ENCODE results near the gene IL1RN.

The IL1RN gene

DNA sequence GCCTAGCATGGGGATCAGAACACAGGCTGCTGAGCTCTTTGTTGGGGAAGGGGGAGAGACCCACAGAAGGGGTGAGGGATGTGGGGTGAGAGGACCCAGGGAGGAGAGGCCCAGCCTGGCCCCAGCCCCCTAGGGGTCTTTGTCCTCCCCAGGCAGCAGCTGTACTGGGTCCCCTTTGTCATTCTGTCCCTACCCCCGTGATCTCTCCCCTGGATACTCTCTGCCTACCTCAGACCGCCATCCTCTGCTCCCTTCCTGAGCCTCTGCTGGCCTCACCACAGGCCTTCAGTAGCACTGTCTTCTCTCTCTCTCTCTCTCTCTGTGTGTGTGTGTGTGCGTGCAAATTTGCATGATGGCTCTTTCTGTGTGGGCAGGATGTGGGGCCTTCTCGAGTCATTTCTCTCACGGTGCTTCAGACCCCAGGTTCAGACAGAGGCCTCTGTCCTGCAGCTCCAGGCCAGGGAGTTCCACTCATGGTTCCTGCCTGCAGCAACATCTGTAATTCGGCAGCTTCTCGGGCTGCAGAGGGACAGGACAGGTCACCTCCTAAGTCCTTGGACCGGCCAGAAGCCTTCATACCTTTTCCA lies 47.7 kb downstream of the IL1RN start:
- DNase-seq (ENCODE audit: low read depth): no peak

DNA sequence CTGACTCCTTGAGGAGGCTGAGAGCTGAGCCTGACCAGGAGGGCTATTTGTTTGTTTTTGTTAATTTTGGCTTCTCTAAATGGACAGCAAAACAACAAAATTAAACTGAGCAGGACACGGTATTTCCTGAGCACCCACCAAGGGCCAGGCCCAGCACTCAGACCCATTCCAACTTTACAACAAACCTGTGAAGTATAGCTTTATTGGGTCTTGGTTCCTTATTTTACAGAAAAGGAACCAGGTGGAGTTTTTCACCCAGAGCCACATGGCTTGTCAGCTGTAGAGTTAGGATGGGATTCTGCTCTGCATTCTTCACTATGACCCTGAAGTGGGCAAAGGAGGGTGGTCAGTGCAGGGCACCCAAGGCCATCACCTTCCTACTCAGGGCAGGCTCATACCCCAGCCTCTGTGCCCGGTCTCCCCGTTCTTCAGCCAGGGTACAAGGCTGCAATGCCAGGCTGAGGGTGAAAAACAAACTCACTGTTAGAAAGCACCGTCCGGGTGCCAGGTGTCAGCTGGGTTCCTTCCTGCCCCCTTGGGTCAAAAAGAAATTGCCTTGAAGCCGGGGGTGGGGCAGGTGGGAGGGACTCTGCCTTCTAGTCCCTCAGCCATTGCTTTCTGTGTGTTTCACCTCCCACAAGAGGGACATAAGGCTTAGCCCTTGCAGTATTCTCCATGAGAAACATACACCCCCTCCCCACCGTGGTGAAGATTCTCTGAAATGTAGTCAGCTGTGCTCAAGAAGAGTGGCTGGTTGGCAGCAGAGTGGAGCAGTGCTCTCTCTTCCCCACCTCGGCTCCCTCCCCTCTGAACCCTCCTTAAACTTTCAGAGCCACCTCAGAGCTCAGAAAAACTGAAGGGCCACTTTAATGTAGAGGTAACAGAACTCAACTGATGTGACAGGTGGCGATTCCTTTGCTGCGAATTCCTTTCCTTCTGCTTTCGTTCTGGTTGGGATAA lies 48.6 kb downstream of the IL1RN start:
- no peak for DNase-seq (ENCODE audit: low read depth)

DNA sequence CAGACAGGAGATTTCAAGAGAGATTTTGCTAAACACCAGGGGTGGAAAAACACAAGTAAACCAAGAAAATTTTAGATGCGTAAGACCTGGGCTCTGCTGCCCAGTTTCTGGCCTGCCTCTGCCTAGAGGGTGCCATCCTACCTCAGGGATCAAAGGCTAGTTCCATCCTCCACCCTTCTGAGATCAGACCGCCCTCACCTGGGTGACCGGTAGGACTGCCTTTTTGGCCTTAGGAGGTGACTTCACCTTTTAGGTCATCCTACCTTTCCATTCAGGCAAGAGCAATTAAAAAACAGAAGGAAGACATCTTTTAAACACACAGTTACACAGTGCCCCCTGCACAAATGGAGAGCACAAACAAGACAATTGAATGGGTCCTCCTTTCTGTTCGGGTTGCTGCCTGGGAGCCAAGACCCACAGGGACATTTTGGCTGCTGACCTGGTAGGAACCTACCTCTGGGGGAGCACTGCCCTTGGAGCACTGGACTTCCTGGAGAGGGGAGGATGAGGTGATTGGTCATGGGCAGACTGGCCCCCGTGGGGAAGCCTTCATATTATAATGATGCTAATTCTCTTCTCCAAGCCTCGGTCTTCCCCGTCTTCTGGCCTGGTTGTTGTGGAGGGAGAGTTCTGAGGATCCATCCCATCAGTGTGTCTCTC lies 49.4 kb downstream of the IL1RN start:
- DNase-seq (ENCODE audit: low read depth): no peak

DNA sequence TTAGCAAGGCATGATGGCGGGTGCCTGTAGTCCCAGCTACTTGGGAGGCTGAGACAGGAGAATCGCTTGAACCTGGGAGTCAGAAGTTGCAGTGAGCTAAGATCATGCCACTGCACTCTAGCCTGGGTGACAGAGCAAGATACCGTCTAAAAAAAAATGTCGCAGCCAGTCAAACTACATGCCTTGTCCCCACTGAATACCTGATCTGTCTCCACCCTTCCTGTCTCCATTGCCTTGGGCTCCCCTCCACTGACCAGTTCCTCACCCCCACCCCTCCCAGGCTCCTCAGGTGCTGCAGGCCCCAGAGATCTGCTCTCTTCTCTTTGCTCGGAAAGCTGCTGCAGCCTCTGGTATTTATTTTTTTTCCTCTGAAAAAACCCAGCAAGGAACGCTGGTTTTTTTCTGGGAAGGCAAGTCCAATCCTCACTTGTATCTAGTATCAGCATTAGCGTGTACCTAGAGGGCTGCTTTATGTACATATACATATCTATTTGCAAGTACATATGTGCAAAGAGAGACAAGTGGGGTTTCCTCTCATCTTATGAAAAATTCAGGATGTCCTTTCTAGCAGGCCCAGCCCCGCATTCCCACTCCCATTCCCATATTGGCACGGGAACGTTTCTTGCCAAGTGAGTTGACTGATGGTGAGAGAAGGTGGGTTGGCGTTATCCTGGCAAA lies 50.8 kb downstream of the IL1RN start:
- DNase-seq (ENCODE audit: low read depth): no peak

DNA sequence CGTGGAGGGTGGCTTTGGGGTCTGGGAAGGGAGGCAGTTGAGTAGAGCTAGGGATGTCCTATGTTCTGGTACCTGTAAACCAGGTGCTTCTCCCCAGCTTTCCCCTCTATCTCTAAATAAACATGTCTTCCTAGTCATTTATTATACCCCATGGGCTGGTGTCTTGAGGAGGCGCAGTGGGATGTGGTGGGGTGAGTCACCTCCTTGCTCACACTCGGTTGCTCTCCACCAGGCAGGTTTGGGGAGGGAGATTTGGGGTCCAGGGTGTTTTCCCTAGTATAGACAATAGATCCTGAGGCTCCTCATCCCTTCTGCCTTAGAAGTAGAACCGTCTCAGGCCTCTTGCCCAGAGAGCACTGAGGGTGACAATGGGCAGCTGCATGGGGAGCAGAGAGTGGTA lies 51.5 kb downstream of the IL1RN start:
- DNase-seq (ENCODE audit: low read depth): no peak

DNA sequence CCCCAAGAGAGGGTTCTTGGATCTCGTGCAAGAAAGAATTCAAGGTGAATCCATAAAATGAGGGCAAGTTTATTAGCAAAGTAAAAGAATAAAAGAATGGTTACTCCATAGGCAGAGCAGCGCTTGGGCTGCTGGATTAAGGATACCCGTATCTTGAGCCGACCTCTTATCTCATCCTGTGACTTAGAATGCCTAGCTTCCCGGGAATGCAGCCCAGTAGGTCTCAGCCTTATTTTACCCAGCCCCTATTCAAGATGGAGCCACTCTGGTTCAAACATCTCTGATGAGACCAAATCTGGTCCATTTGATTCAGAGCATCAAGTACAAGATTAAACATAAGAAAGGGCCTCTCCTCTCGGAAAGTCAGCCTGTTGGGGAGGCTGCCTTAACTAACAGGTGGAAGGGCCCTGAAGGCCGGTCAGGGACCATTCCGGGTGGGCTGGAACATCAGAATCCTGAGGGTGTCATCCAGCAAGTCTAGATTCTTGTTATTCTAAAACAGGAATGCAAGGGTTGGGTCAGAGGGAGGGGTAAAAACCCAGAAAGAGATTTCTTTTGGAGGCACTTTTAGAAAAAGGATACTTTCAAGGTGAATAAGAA lies 52.1 kb downstream of the IL1RN start:
- DNase-seq (ENCODE audit: low read depth): no peak

DNA sequence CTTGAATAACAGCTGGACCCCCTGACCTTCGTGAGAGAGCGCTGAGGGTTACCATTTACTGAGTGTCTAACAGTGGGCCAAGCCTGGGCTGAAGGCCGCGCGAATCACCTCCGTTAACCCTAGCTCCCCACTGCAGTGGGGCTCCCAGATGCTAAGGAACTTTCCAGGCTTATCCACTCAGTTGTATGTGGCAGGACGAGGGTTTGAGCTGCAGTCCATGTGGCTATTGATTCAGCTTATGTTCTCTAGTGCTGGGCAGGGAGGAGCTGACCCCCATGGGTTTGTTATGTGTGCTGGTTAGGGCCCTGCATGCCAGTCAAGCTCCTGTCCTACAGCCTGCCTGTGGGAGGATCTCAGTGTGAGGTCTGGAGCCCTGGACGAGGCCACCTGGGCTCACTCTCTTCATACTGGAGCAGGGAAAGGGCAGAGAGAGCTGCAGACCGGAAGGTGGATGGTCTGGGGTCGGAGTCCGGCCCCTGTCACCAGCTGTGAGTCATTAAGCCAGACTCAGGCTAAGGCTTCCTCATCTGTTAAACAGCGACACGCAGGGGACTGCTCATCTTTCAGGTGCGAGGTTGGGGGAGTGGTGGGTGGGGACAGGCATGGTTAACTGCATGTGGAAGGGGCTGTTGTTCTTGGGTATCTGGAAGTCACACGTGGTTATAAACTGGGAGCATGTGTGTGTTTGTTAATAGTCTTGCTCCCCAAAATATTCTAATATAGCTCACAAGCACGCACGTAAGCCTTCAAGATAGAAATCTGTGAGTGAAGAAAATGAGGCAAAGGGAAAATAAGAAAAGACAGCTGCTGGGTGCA lies 52.9 kb downstream of the IL1RN start:
- no peak for DNase-seq (ENCODE audit: low read depth)

DNA sequence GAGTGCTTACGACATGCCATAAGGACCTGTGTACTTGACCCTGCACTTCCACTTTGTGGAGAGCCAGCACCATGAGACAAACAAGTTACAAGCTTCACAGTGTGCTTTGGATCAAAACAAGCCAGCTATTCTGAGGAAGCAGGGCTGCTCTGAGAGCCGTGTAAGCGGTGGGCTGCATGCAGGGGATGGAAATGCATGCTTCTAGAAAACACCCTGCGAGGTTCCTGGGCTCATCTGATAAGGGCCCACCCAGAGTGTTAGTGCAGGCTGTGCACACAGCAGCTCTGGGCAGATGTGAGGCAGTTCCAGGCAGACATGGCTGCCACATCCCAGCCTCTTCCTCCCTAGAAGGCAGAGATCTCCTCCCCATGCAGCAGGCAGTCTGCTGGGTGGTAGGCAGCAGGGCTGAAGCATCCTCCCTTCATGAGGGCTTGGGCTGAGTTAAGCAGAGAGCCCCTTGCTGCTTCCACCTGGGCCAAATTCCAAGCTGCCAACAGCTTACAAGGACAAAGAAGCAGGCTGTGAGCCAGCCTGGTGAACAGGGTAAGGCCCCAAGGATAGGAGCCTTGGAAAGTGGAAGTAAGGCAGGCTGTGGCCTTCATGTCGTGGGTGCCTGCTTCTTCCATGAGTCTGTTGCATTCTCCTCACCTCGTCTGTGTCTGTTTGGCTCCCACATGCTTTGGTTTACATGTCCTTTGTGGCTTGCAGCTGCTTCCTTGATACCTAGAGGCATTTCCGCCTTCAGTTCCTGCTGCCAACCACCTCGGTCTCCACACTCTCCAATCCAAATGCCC lies 54.1 kb downstream of the IL1RN start:
- DNase-seq (ENCODE audit: low read depth): no peak

DNA sequence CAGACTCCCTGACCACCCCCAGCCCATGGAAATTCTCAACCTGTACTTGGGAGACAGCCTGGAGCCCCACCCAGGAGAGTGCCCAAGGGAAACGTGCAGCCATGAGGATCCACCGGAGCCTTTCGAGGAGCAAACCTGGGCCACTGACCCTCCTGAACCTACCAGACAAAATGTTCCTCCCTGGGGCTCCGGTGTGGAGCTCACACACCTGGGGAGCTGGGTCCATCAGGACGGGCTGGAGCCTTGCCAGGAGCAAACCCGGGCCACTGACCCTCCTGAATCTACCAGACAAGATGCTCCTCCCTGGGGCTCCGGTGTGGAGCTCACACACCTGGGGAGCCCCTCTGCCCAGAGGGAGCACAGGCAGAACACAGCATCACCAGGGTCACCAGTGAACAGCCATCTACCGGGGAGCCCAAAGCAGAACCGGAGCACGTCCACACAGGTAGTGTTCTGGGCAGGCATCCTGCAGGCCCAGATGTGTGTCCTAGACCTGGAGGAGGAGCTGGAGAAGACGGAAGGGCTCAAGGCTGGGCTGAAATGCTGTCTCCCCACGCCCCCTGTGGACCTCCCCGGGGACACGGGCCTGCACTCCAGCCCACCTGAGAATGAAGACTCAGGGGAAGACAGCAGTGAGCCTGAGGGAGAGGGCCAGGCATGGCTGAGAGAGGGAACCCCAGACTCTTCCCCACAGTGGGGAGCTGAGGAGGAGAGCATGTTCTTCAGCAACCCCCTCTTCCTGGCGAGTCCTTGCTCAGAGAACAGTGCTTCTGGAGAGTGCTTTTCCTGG lies 55.3 kb downstream of the IL1RN start:
- no peak for DNase-seq (ENCODE audit: low read depth)

DNA sequence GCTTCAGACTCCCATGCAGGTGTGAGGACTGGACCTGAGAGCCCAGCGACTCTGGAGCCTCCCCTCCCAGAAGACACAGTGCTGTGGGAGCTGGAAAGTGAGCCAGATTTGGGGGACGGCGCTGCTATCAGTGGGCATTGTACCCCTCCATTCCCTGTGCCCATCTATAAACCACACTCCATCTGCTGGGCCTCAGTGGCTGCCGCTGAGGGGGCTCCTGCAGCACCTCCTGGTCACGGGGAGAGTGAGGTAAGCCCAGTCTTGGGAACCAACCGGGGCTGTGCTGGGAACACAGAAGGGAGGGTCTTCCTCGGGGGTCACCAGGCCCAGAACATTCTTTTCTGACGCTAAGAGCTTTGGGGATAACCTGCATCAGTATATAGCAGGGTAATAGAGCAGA lies 55.9 kb downstream of the IL1RN start:
- no peak for DNase-seq (ENCODE audit: low read depth)

Data from stimulated activated CD8-positive, alpha-beta memory T cell treated with anti-CD3 and anti-CD28 coated beads, Interleukin-15, amount 100 ng/mL, for 24 hours (primary cell).